Activated naive CD4-positive, alpha-beta T cell (primary cell): Measurements from ENCODE around the gene ULBP3.
"Not testable (repeated sequence)": the region's sequence is repeated elsewhere in the genome, so short reads cannot be mapped to it uniquely, and the experiment has no call there.

Experiments used
- DNase-seq, 4 experiments: peaks; one replicate each; lab custom pipeline; 2025; lab: John Stamatoyannopoulos, UW

The ULBP3 gene

GRCh38 chr6:150015281-150016001, 53.5 kb downstream of the ULBP3 start:
- not testable (repeated sequence) for DNase-seq

GRCh38 chr6:150014623-150015280, 54.2 kb downstream of the ULBP3 start:
- not testable (repeated sequence) for DNase-seq

GRCh38 chr6:150013785-150014622, 54.9 kb downstream of the ULBP3 start:
- DNase-seq: not testable (repeated sequence)

- DNase-seq: not testable (repeated sequence)
Measured at GRCh38 chr6:150012846-150013784, 55.8 kb downstream of the ULBP3 start.
